WTC11 (cell line): ENCODE data around the gene SLC46A2. TPM values are rescaled to one million over a fixed set of nuclear protein-coding genes. Genes with fewer than 3 reads are reported as not detected.

Experiments
- ATAC-seq: fragments of 200-7000 bp; cut with Tn5 transposase; 2 replicates; pipeline ENCODE4 v1.10.0; 2021; ENCODE audit warnings: mild to moderate bottlenecking, moderate library complexity
- CTCF ChIA-PET: fragments of 300-600 bp; sonication (Branson Sonifier 250); formaldehyde crosslinking; loops from one replicate; lab custom pipeline; 2021; ENCODE audit warnings: antibody characterized with exemption; lab: Charles Lee
- POLR2A ChIA-PET: fragments of 350-600 bp; sonication (Branson Sonifier 250); formaldehyde crosslinking; loops from one replicate; lab custom pipeline; 2021; ENCODE audit warnings: antibody characterized with exemption; lab: Charles Lee
- DNase-seq: peaks from one replicate; pipeline ENCODE4 v3.0.0; 2021; ENCODE audit warnings: low spot score
- H3K27ac Mint-ChIP-seq: 2 replicates; pipeline ENCODE4 v1.8.0; 2021; ENCODE audit warnings: mixed read lengths
- H3K27me3 Mint-ChIP-seq: 2 replicates; pipeline ENCODE4 v1.8.0; 2021; ENCODE audit warnings: low read depth, mild to moderate bottlenecking, moderate library complexity, mixed read lengths
- H3K36me3 Mint-ChIP-seq: 2 replicates; pipeline ENCODE4 v1.8.0; 2021; ENCODE audit warnings: mixed read lengths
- H3K4me1 Mint-ChIP-seq: 2 replicates; pipeline ENCODE4 v1.8.0; 2022; ENCODE audit warnings: mixed read lengths
- H3K4me3 Mint-ChIP-seq: 2 replicates; pipeline ENCODE4 v1.8.0; 2021; ENCODE audit warnings: mild to moderate bottlenecking, moderate library complexity, mixed read lengths
- H3K9me3 Mint-ChIP-seq: 2 replicates; pipeline ENCODE4 v1.8.0; 2021; ENCODE audit warnings: mixed read lengths
- ESRRA ChIP-seq: sonication (generic); formaldehyde crosslinking; IDR thresholded peaks from 2 replicates; pipeline ENCODE4 v1.8.1; 2022; ENCODE audit warnings: mild to moderate bottlenecking, missing genetic modification reagents, borderline replicate concordance
- JUN ChIP-seq: sonication (generic); formaldehyde crosslinking; IDR thresholded peaks from 2 replicates; pipeline ENCODE4 v1.8.0; 2023; ENCODE audit warnings: mild to moderate bottlenecking, missing genetic modification reagents
- ZNF423 ChIP-seq: fragments of 250-450 bp; sonication (Bioruptor Pico); IDR thresholded peaks from 2 replicates; pipeline ENCODE4 v2.1.2; 2022; ENCODE audit warnings: mild to moderate bottlenecking, moderate library complexity
- total RNA-seq: library from RNA; stranded (reverse); gene quantifications from 3 replicates; pipeline ENCODE4 v1.2.3, GENCODE V29; 2021
- TF ChIP-seq, protein P1 (sequence below): sonication (generic); formaldehyde crosslinking; conservative IDR thresholded peaks from 2 replicates; pipeline ENCODE4 v1.8.1; 2023; ENCODE audit warnings: mild to moderate bottlenecking, low read depth, missing genetic modification reagents, moderate library complexity
- TF ChIP-seq, protein P2 (sequence below): fragments of 200-600 bp; IDR thresholded peaks from 2 replicates; pipeline ENCODE4 v1.8.0; 2022; ENCODE audit warnings: antibody characterized with exemption
- TF ChIP-seq, protein P3 (sequence below): sonication (generic); formaldehyde crosslinking; IDR thresholded peaks from 2 replicates; pipeline ENCODE4 v1.8.0; 2023; ENCODE audit warnings: mild to moderate bottlenecking, missing genetic modification reagents

The SLC46A2 gene
- total RNA-seq, 1 experiment from 2014 or later = not detected

DNA sequence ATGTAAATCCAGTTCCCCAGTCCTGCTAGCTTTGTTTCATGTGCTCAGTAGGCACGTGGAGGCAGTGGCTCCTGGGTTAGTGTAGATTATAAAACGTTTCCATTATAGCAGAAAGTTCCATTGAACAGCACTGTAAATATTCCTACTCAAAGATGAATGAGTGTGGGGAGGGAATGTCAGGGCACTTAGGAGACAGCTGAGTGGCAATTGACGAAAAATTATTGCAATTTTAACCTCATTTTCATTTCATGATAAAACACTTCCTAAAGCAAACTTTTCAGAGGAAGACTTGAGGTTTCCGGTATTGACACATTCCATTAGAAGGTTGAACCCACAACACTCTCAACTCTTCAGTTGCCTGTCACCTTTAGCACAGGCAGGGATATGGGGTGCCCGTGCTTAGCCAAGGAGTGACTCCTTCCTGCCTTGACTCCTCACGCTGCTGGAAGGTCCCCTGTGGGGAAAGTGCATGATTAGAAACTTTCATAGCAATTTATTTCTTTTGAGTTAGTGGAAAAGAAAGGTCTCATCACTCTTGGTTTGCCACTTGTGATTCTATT, 41.2 kb downstream of the SLC46A2 start (continued):
- TF ChIP-seq, protein P1, sequence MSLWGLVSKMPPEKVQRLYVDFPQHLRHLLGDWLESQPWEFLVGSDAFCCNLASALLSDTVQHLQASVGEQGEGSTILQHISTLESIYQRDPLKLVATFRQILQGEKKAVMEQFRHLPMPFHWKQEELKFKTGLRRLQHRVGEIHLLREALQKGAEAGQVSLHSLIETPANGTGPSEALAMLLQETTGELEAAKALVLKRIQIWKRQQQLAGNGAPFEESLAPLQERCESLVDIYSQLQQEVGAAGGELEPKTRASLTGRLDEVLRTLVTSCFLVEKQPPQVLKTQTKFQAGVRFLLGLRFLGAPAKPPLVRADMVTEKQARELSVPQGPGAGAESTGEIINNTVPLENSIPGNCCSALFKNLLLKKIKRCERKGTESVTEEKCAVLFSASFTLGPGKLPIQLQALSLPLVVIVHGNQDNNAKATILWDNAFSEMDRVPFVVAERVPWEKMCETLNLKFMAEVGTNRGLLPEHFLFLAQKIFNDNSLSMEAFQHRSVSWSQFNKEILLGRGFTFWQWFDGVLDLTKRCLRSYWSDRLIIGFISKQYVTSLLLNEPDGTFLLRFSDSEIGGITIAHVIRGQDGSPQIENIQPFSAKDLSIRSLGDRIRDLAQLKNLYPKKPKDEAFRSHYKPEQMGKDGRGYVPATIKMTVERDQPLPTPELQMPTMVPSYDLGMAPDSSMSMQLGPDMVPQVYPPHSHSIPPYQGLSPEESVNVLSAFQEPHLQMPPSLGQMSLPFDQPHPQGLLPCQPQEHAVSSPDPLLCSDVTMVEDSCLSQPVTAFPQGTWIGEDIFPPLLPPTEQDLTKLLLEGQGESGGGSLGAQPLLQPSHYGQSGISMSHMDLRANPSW (CRISPR knock-in tag) = no peak
- TF ChIP-seq, protein P2, sequence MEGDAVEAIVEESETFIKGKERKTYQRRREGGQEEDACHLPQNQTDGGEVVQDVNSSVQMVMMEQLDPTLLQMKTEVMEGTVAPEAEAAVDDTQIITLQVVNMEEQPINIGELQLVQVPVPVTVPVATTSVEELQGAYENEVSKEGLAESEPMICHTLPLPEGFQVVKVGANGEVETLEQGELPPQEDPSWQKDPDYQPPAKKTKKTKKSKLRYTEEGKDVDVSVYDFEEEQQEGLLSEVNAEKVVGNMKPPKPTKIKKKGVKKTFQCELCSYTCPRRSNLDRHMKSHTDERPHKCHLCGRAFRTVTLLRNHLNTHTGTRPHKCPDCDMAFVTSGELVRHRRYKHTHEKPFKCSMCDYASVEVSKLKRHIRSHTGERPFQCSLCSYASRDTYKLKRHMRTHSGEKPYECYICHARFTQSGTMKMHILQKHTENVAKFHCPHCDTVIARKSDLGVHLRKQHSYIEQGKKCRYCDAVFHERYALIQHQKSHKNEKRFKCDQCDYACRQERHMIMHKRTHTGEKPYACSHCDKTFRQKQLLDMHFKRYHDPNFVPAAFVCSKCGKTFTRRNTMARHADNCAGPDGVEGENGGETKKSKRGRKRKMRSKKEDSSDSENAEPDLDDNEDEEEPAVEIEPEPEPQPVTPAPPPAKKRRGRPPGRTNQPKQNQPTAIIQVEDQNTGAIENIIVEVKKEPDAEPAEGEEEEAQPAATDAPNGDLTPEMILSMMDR = no peak

DNA sequence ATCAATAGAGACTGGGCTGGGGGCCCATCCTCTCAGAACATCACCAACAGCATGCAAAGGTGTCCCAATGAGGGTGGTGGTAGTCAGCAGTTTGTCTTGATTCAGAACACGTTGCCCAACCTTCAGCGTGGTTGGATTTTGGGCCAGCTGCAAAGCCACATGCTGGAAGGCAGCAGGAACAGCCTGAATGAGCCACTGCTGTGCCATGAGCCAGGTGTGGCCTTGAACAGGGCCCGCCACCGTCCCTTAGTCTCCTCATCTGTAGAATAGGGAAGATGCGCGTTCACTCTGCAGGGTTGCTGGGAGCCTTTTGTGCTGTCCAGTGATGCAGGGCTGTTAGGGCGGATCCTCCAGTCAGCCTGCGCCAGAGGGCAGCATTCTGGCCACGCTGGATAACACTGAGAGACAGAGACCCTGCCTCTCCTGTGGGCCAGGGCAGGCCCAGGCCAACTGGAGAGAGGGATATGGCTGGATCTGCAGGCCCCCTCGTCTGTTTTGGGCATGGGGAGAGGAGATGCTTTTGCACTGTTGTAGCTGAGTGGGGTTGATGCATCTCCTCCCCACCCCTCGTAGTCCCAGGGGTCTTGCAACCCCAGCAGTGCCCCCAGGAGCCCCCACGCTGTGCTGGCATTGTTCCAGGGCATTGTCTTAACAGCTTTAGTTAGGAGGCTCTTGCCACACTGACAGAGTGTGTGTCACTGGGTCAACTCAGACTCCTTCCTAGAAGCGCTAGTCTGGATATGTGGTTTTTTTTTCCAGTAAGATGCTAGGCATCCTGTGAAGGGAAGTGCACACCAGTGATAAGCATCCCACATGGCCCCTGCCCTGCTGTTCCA, 42.1 kb downstream of the SLC46A2 start:
- no peak overlapping the region for H3K27ac Mint-ChIP-seq
- POLR2A ChIA-PET = no interaction called here
- peak; percentile 65 for ATAC-seq
- TF ChIP-seq ZNF423 = 0 out of 2 replicates have a peak, but pooled peaks have one; percentile 7
- TF ChIP-seq, protein P3, sequence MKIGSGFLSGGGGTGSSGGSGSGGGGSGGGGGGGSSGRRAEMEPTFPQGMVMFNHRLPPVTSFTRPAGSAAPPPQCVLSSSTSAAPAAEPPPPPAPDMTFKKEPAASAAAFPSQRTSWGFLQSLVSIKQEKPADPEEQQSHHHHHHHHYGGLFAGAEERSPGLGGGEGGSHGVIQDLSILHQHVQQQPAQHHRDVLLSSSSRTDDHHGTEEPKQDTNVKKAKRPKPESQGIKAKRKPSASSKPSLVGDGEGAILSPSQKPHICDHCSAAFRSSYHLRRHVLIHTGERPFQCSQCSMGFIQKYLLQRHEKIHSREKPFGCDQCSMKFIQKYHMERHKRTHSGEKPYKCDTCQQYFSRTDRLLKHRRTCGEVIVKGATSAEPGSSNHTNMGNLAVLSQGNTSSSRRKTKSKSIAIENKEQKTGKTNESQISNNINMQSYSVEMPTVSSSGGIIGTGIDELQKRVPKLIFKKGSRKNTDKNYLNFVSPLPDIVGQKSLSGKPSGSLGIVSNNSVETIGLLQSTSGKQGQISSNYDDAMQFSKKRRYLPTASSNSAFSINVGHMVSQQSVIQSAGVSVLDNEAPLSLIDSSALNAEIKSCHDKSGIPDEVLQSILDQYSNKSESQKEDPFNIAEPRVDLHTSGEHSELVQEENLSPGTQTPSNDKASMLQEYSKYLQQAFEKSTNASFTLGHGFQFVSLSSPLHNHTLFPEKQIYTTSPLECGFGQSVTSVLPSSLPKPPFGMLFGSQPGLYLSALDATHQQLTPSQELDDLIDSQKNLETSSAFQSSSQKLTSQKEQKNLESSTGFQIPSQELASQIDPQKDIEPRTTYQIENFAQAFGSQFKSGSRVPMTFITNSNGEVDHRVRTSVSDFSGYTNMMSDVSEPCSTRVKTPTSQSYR = no peak
- TF ChIP-seq, all 79 proteins: peak for 1
- H3K4me3 Mint-ChIP-seq = no peak overlapping the region
- DNase-seq = peak; percentile 30
- CTCF ChIA-PET = interaction anchor here (1.0 to 2.1 kb wide), 3 partner anchors 29 to 443 kb away, joined by 3 to 13 read pairs (median 4); no protein-coding TSS in a partner anchor
- H3K36me3 Mint-ChIP-seq = peaks cover 12% of the 10 kb centered on the region
- no peaks in the 10 kb centered on the region for H3K9me3 Mint-ChIP-seq
- no peaks in the 10 kb centered on the region for H3K27me3 Mint-ChIP-seq
- peaks cover 59% of the 10 kb centered on the region for H3K4me1 Mint-ChIP-seq

DNA sequence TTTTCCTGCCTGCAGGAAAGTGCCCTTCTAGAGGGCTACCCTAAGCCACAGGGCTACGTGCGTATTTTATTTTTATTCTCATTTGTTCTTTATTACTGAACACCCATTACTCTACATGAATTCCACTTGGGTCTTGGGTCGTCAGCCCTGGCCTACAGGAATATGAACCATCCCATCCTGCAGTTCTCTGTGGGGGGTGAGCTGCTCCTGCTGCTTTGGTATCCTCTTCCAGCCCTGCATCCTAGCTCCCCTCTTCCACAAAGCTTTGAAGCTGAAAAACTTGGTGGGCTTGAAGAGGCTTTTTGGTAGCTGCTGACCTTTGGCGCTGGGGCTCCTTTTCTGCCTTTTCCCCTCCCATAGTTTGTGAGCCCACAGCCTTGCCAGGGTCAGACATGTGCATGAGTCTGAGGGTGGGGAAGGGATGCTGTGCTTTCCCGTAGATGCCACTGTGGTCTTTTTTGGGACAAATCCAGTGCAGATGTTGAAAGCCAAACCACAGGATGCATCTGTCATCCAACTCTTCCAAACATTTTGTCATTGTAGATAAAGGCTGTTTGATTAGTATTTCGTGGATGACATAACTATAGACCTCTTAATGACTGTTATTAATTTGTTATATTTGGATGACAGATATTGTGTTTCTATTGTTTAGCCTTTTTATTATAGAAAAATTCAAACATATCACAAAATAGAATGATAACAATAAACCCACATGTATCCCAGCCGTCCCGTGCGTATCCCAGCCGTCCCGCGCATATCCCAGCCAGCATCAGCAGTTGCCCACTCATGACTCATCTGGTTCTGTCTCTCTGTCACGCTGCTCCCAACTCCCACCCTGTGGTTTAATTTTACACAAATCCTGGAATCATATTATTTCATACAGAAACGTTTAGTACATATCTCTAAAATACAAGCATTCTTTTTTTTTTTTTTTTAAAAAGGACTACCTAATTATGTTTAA, 43.9 kb downstream of the SLC46A2 start:
- Mint-ChIP-seq H3K4me1 (peaks cover 54% of the 10 kb centered on the region), H3K4me3 (peak overlapping the region; percentile 20; the same call in 1 of the 2 replicates), H3K27me3 (no peaks in the 10 kb centered on the region), H3K27ac (0 out of 2 replicates have a peak overlapping the region, but pooled peaks have one; percentile 69), H3K36me3 (peaks cover 8% of the 10 kb centered on the region), H3K9me3 (no peaks in the 10 kb centered on the region)
- ATAC-seq = peak; percentile 47
- TF ChIP-seq JUN (no peak), ESRRA (CRISPR knock-in tag) (no peak)
- POLR2A ChIA-PET = no interaction called here
- CTCF ChIA-PET = interaction anchor here (0.7 to 2.4 kb wide), 7 partner anchors 8 to 56 kb away, joined by 3 to 35 read pairs (median 4); no protein-coding TSS in a partner anchor
- peak; percentile 27 for DNase-seq
